NCI-H748 (cell line): ENCODE data around the gene KRTAP4-4.
"Not testable (repeated sequence)": the region's sequence is repeated elsewhere in the genome, so short reads cannot be mapped to it uniquely, and the experiment has no call there.

Source experiments
- DNase-seq: peaks from one replicate; lab custom pipeline; 2025; ENCODE audit not compliant: unreplicated experiment; lab: John Stamatoyannopoulos, UW

Gene KRTAP4-4

GRCh38 chr17:41160648-41161047 is at the start of gene KRTAP4-4:
TSS of gene KRTAP4-4 (minus strand) at chr17:41160748. CDS start at chr17:41160691, 57 bp downstream.
- peak; percentile 17 for DNase-seq

DNA sequence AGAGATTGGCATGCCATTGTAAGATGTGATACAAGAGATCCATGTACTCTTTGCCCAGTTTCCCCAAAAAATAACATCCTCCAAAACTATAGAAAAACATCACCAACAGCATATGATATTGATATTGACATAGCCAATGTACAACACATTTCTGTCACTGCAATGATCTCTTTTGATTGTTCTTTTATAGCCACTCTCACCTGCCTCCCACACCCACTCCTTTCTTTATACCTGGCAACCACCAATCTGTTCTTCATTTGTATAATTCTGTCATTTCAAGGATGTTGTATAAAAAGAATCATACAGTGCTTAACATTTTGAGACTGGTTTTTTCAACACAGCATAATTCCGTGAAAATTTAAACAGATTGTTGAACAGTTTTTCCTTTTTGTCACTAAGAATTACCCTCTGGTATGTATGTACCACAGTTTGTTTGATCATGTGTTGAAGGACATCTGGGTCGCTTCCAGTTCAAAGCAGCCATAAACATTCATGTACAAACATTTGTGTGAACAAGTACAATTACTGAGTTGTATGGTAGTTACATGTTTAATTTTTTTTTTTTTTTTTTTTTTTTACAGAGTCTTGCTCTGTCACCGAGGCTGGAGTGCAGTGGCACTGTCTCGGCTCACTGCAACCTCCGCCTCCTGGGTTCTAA is 39.0 kb upstream of the KRTAP4-4 start:
- DNase-seq = peak; percentile 79

DNA sequence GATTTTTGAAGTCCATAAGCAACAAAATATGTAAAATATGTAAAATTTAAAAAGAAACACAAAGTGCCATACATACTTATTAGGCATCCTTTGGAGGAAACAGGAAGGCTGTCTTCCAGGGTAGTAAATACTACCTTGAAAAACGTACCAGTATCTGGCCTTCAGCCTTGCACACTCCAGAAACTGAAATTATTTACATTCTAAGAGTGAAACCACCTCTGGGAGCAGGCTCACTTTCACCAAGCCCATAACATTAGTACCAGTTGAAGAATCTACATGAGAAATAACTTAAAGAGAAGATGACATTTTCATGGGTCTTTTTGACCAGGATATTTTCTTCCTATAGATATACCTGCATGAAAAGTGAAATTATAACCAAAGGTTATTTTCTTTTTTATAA is 35.5 kb upstream of the KRTAP4-4 start:
- no peak for DNase-seq

DNA sequence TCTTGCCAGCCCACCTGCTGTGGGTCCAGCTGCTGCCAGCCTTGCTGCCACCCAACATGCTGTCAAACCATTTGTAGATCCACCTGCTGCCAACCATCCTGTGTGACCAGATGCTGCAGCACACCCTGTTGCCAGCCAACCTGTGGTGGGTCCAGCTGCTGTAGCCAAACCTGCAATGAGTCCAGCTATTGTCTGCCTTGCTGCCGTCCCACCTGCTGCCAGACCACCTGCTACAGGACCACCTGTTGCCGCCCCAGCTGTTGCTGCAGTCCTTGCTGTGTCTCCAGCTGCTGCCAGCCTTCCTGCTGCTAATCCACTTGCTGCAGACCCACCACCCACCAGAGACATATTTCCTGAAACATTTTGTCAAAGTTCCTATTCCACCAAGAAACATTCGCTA is 29.8 kb upstream of the KRTAP4-4 start:
- peak; percentile 45 for DNase-seq

- DNase-seq = not testable (repeated sequence)
These were observed 29.3 kb upstream of the KRTAP4-4 start, which contains the start of gene KRTAP9-1 for GRCh38 chr17:41189837-41190318. TSS of gene KRTAP9-1 (plus strand) at chr17:41189887. CDS start at chr17:41189887, 0 bp downstream.

- no peak for DNase-seq
These were observed 26.3 kb upstream of the KRTAP4-4 start for GRCh38 chr17:41186872-41187271.

GRCh38 chr17:41185001-41185400 is 24.5 kb upstream of the KRTAP4-4 start:
- DNase-seq = no peak

GRCh38 chr17:41184480-41184961 is 24.0 kb upstream of the KRTAP4-4 start, which contains the start of gene KRTAP4-1:
TSS of gene KRTAP4-1 (minus strand) at chr17:41184911. CDS start at chr17:41184854, 57 bp downstream.
- DNase-seq = peak; percentile 24

- no peak for DNase-seq
These were observed 18.5 kb upstream of the KRTAP4-4 start for GRCh38 chr17:41178843-41179616.

GRCh38 chr17:41178341-41178740 is 17.8 kb upstream of the KRTAP4-4 start:
- DNase-seq = no peak

DNA sequence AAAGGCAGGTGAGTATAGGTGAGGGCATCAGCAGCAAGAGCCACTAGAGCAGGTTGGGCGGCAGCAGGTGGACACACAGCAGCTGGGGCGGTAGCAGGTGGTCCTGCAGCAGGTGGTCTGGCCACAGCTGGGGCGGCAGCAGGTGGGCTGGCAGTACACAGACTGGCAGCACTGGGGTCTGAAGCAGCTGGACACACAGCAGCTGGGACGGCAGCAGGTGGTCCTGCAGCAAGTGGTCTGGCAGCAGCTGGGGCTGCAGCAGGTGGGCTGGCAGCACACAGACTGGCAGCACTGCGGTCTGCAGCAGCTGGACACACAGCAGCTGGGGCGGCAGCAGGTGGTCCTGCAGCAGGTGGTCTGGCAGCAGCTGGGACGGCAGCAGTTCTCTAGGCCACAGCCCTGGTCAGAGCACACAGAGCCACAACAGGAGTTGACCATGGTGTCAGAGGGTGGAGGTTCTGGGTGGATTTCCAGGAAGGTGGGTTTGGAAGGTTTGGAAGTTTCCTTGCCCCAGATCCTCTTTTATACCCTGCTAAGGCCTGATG is 17.3 kb upstream of the KRTAP4-4 start, which contains the start of gene KRTAP4-2:
TSS of gene KRTAP4-2 (minus strand) at position 495 of the 545 bp plus-strand sequence. CDS start at position 438, 57 bp downstream.
- DNase-seq = no peak

GRCh38 chr17:41176744-41177387 is 16.3 kb upstream of the KRTAP4-4 start:
- no peak for DNase-seq

- DNase-seq = no peak
These were observed 11.3 kb upstream of the KRTAP4-4 start for GRCh38 chr17:41171886-41172285.

DNA sequence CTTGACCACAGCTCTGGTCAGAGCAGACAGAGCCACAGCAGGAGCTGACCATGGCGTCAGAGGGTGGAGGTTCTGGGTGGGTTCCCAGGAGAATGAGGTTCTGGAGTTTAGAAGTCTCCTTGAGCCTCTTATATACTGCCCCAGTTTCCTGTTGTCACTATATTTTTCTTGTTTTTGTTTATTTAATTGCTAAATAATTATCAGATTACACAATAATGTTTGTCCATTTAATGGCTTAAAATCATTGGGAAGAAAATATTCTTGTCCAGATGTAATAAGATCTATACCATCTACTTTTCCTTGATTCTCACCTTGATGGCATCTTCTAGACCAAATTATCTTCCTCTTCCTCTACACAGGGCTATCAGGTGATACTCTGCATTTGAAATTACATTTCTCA is 7.6 kb upstream of the KRTAP4-4 start, which contains the start of gene KRTAP4-3:
TSS of gene KRTAP4-3 (minus strand) at position 101 of the 400 bp plus-strand sequence. CDS start at position 52, 49 bp downstream.
- no peak for DNase-seq

- DNase-seq = peak; percentile 38
These were observed 7.0 kb upstream of the KRTAP4-4 start for GRCh38 chr17:41167561-41167960.

GRCh38 chr17:41163828-41164227 is 3.3 kb upstream of the KRTAP4-4 start:
- DNase-seq = no peak

DNA sequence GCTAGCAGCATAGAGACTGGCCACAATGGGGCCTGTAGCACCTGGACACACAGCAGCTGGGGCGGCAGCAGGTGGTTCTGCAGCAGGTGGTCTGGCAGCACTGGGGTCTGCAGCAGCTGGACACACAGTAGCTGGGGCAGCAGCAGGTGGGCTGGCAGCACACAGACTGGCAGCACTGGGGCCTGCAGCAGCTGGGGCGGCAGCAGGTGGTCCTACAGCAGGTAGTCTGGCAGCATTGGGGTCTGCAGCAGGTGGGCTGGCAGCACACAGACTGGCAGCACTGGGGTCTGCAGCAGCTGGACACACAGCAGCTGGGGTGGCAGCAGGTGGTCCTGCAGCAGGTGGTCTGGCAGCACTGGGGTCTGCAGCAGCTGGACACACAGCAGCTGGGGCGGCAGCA is 358 bp downstream of the KRTAP4-4 start:
- DNase-seq = not testable (repeated sequence)

GRCh38 chr17:41153856-41154255 is 6.7 kb downstream of the KRTAP4-4 start:
- no peak for DNase-seq

- DNase-seq = no peak
These were observed 9.0 kb downstream of the KRTAP4-4 start for GRCh38 chr17:41151525-41151924.

GRCh38 chr17:41150026-41150425 is 10.5 kb downstream of the KRTAP4-4 start:
- DNase-seq = no peak

DNA sequence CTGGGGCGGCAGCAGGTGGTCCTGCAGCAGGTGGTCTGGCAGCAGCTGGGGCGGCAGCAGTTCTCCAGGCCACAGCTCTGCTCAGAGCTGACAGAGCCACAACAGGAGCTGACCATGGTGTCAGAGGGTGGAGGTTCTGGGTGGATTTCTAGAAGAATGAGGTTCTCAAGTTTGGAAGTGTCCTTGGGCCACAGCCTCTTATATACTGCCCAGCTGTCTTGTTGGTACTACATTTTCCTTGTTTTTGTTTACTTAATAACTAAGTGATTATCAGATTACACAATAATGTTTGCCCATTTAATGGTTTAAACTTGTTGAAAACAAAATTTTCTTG is 10.9 kb downstream of the KRTAP4-4 start, which contains the start of gene KRTAP4-5:
TSS of gene KRTAP4-5 (minus strand) at position 174 of the 334 bp plus-strand sequence. CDS start at position 116, 58 bp downstream.
- no peak for DNase-seq
